K562 (cell line): ENCODE measurements around the gene POLR2A. TPM values are rescaled to one million over a fixed set of nuclear protein-coding genes. Genes with fewer than 3 reads are reported as not detected.

Source experiments
- CTCF ChIP-seq, 3 experiments: IDR thresholded peaks in 2 of 3; conservative IDR thresholded peaks in 1 of 3; 2 replicates each; pipeline ENCODE4 v1.5.1; 2011 to 2012; ENCODE audit warnings: low read length in 3 of 3, mild to moderate bottlenecking in 3 of 3, control low read depth in 2 of 3, improper control_type of control experiment in 1 of 3, inconsistent platforms in 1 of 3, low read depth in 1 of 3, mixed read lengths in 1 of 3, moderate library complexity in 1 of 3; ENCODE audit not compliant: insufficient read depth in 2 of 3
- EP400 ChIP-seq: fragments of 450-650 bp; IDR thresholded peaks from 2 replicates; pipeline ENCODE4 v1.6.1; 2017; ENCODE audit warnings: antibody characterized with exemption, mild to moderate bottlenecking, moderate library complexity
- FIP1L1 ChIP-seq: fragments of 200-400 bp; formaldehyde crosslinking; IDR thresholded peaks from 2 replicates; pipeline ENCODE4 v1.6.1; 2018; ENCODE audit warnings: mild to moderate bottlenecking, low read depth, low read length; ENCODE audit not compliant: poor library complexity, severe bottlenecking
- HES1 ChIP-seq: fragments of 450-650 bp; IDR thresholded peaks from 2 replicates; pipeline ENCODE4 v1.6.1; 2016; ENCODE audit warnings: low read depth, mild to moderate bottlenecking, moderate library complexity
- L3MBTL2 ChIP-seq: fragments of 450-650 bp; IDR thresholded peaks from 2 replicates; pipeline ENCODE4 v1.6.1; 2016; ENCODE audit warnings: mild to moderate bottlenecking, moderate library complexity
- MGA ChIP-seq: fragments of 450-650 bp; IDR thresholded peaks from 2 replicates; pipeline ENCODE4 v1.6.1; 2016; ENCODE audit warnings: mild to moderate bottlenecking, moderate library complexity
- NBN ChIP-seq: fragments of 450-650 bp; IDR thresholded peaks from 2 replicates; pipeline ENCODE4 v1.6.1; 2016; ENCODE audit warnings: low read depth, mild to moderate bottlenecking
- RBFOX2 ChIP-seq: fragments of 200-400 bp; formaldehyde crosslinking; IDR thresholded peaks from 2 replicates; pipeline ENCODE4 v1.6.1; 2017; ENCODE audit warnings: low read depth, mild to moderate bottlenecking, low read length, moderate library complexity
- ZNF77 ChIP-seq: fragments of 250-450 bp; sonication (Bioruptor Pico); IDR thresholded peaks from 2 replicates; pipeline ENCODE4 v1.5.0; 2020
- polyA plus RNA-seq, 8 experiments: library from polyadenylated mRNA; depleted of rRNA in 4 of 8; stranded (reverse) in 5 of 8; unstranded in 3 of 8; fragments of >200 nt; fragmentation: Nextera tagmentation in 2 of 8; fragmentation: Illumina TruSeq in 1 of 8; extraction: Ambion mirVana in 2 of 8; extraction: Trizol in 1 of 8; gene quantifications; 2 replicates each; pipeline versions ENCODE4 v1.2.1 to v1.2.3, GENCODE V29; 2011 to 2014; ENCODE audit warnings: inconsistent platforms in 1 of 8, missing spikeins in 1 of 8
- total RNA-seq, 7 experiments: library from RNA; depleted of rRNA in 6 of 7; stranded (reverse); fragments of >200 nt in 6 of 7; fragmentation: Illumina TruSeq in 2 of 7; extraction: Trizol in 2 of 7; gene quantifications; 2 replicates each; pipeline versions ENCODE4 v1.2.1 to v1.2.3, GENCODE V29; 2011 to 2021; ENCODE audit warnings: low replicate concordance in 1 of 7

Gene POLR2A
- total and polyA plus RNA-seq, 9 of the 15 experiments (the other 6 are each of a cell fraction or from before 2014, with no cell fraction given), result 1.3 to 109 (median 12.4) TPM

- no peak for TF ChIP-seq HES1
- peak; percentile 18 for TF ChIP-seq FIP1L1
- peak; percentile 71 for TF ChIP-seq MGA
- TF ChIP-seq CTCF (IDR thresholded peaks at IDR 0.05 in 2 of 3, conservative IDR thresholded peaks at IDR 0.05 in 1 of 3; ENCODE audit: insufficient read depth in 2 of 3, low read depth in 1 of 3, low read length in 3 of 3), result peak in 2 of 3 experiments; percentile 23 to 46; a peak in 3 of 6 replicates
- peak; percentile 82 for TF ChIP-seq EP400
- TF ChIP-seq L3MBTL2, result peak; percentile 76
- peak; percentile 52 for TF ChIP-seq RBFOX2
- no peak for TF ChIP-seq ZNF77 (CRISPR knock-in tag)
- TF ChIP-seq NBN, result peak; percentile 76; the same call in 1 of the 2 replicates
- TF ChIP-seq, all 486 proteins: peak for 93
Observed at GRCh38 chr17:7483255-7484066, 705 bp upstream of the POLR2A start (continued).
